Spleen (tissue), 11 donors: ENCODE data around the gene RNLS. TPM values are rescaled to one million over a fixed set of nuclear protein-coding genes. Genes with fewer than 3 reads are reported as not detected.

Experiments
- DNase-seq: peaks from one replicate; pipeline ENCODE4 v3.0.0-alpha.2; 2020
- H3K27ac ChIP-seq, 8 donors: fragments of 200-600 bp; sonication (generic) in 7 of 8; 1 replicate in 4 of 8; 2 replicates in 4 of 8; pipeline versions ENCODE4 v1.5.0 to v1.8.0; 2016 to 2021; ENCODE audit warnings: inconsistent platforms in 4 of 8, mild to moderate bottlenecking in 4 of 8, moderate library complexity in 1 of 8
- H3K27me3 ChIP-seq, 7 donors: fragments of 200-600 bp; sonication (generic) in 6 of 7; replicated peaks in 1 of 7; 1 replicate in 4 of 7; 2 replicates in 3 of 7; pipeline versions ENCODE4 v1.5.0 to v1.8.0; 2016 to 2021; ENCODE audit warnings: inconsistent platforms in 3 of 7, mild to moderate bottlenecking in 1 of 7
- H3K36me3 ChIP-seq, 6 donors: fragments of 200-600 bp; sonication (generic) in 5 of 6; 1 replicate in 4 of 6; 2 replicates in 2 of 6; pipeline versions ENCODE4 v1.5.0 to v1.8.0; 2016 to 2021; ENCODE audit warnings: inconsistent platforms in 2 of 6
- H3K4me1 ChIP-seq, 6 donors: fragments of 200-600 bp; sonication (generic) in 5 of 6; 1 replicate in 3 of 6; 2 replicates in 3 of 6; pipeline versions ENCODE4 v1.5.0 to v1.8.0; 2016 to 2021; ENCODE audit warnings: inconsistent platforms in 3 of 6
- H3K4me3 ChIP-seq, 8 donors: fragments of 200-600 bp; sonication (generic) in 7 of 8; 1 replicate in 4 of 8; 2 replicates in 4 of 8; pipeline versions ENCODE4 v1.5.0 to v1.8.0; 2016 to 2021; ENCODE audit warnings: inconsistent platforms in 4 of 8, mild to moderate bottlenecking in 4 of 8, moderate library complexity in 2 of 8
- H3K9me3 ChIP-seq, 8 donors: fragments of 200-600 bp; sonication (generic) in 7 of 8; 1 replicate in 4 of 8; 2 replicates in 4 of 8; pipeline versions ENCODE4 v1.5.0 to v1.8.0; 2016 to 2021; ENCODE audit warnings: inconsistent platforms in 4 of 8
- CTCF ChIP-seq, 11 experiments: fragments of 200-600 bp in 7 of 11; fragments of 450-650 bp in 4 of 11; sonication (generic) in 4 of 11; IDR thresholded peaks in 8 of 11; conservative IDR thresholded peaks in 3 of 11; 1 replicate in 7 of 11; 2 replicates in 4 of 11; pipeline versions ENCODE4 v1.4.0 to v1.8.0; 2016 to 2021; ENCODE audit warnings: antibody characterized with exemption in 11 of 11, inconsistent platforms in 4 of 11, mild to moderate bottlenecking in 1 of 11
- POLR2A ChIP-seq, 3 donors: fragments of 450-650 bp; IDR thresholded peaks; one replicate each; pipeline ENCODE4 v1.5.1; 2017; ENCODE audit warnings: antibody characterized with exemption in 3 of 3, mild to moderate bottlenecking in 1 of 3
- POLR2AphosphoS5 ChIP-seq, 3 donors: sonication (generic); formaldehyde crosslinking; IDR thresholded peaks; one replicate each; pipeline ENCODE4 v1.5.1; 2017; ENCODE audit warnings: antibody characterized with exemption in 3 of 3
- WGBS, 5 donors: extraction: QIAGEN DNeasy Blood & Tissue Kit in 3 of 5; methylation state at CpG; one replicate each; pipeline versions ENCODE4 v1.1.5 to v1.1.7; 2013 to 2018; 5-methylcytosine and 5-hydroxymethylcytosine counted together
- intact Hi-C: fragments of 100-400 bp; cut with DNase I; formaldehyde crosslinking; loops from one replicate; pipeline ENCODE4 v1.15.0; 2023; ENCODE audit warnings: low total_unique reads
- polyA plus RNA-seq, 3 donors: library from polyadenylated mRNA; stranded (reverse); fragments of 200-250 nt; gene quantifications; one replicate each; pipeline ENCODE4 v1.2.1, GENCODE V29; 2013
- total RNA-seq, 7 donors: library from RNA; depleted of rRNA in 3 of 7; stranded (reverse); fragments of >200 nt in 3 of 7; fragmentation: NEBNext Ultra II Directional in 4 of 7; extraction: Animal tissue kit (Norgen Biotek cat#: 25700) in 4 of 7; gene quantifications; one replicate each; pipeline versions ENCODE4 v1.1.0 to v1.2.1, GENCODE V29; 2016 to 2021
- donor health status: healthy with polysubstance abuse.
- donor health status: DM: no; HTN: no; CAD: no; lungs with moderate emphysema.
- donor health status: DM: no; HTN: no; CAD: no.
- donor health status: Bipolar disorder and iron deficiency.
- donor health status: healthy.
- donor health status: DM: no; HTN: no; CAD: no.
- donor health status: DM: yes; HTN: yes; CAD: no.

Gene RNLS
- total and polyA plus RNA-seq, 10 donors, result 4.5 to 28.8 (median 8.5) TPM

- DNase-seq, result no peak
- no peaks in the 10 kb centered on the region for H3K4me1 ChIP-seq
- H3K27me3 ChIP-seq, result no peaks in the 10 kb centered on the region
- no peak overlapping the region for H3K4me3 ChIP-seq
- 78 to 90% (median 82%) methylated on average over 6 of the region's 6 CpGs for WGBS, 5 donors
- H3K9me3 ChIP-seq, result no peaks in the 10 kb centered on the region
- H3K36me3 ChIP-seq, result no peaks in the 10 kb centered on the region
- intact Hi-C loops, result no loop called here
- TF ChIP-seq POLR2AphosphoS5 (IDR thresholded peaks at IDR 0.05) (no peak), CTCF (IDR thresholded peaks at IDR 0.05 in 8 of 11, conservative IDR thresholded peaks at IDR 0.05 in 3 of 11) (no peak), POLR2A (IDR thresholded peaks at IDR 0.05) (no peak)
- no peak overlapping the region for H3K27ac ChIP-seq
These were observed 25.1 kb upstream of the RNLS start for GRCh38 chr10:88608052-88608732.

- Histone ChIP-seq H3K27ac (peak overlapping the region in 4 of 8 donors; percentile 15 to 33 (median 26)), H3K36me3 (no peaks in the 10 kb centered on the region), H3K4me1 (peaks cover 0 to 11% (median 2%) of the 10 kb centered on the region in 6 donors), H3K27me3 (no peaks in the 10 kb centered on the region), H3K4me3 (no peak overlapping the region), H3K9me3 (peaks cover 0 to 8% (median 3%) of the 10 kb centered on the region in 8 donors)
- 32 to 47% (median 43%) methylated on average over 1 of the region's 1 CpG for WGBS, 5 donors
- intact Hi-C loops, result no loop called here
- DNase-seq, result no peak
- TF ChIP-seq POLR2AphosphoS5 (IDR thresholded peaks at IDR 0.05), result no peak
- no peak for TF ChIP-seq CTCF (IDR thresholded peaks at IDR 0.05 in 8 of 11, conservative IDR thresholded peaks at IDR 0.05 in 3 of 11)
- no peak for TF ChIP-seq POLR2A (IDR thresholded peaks at IDR 0.05)
These were observed 14.9 kb upstream of the RNLS start for GRCh38 chr10:88598055-88598454.

GRCh38 chr10:88594482-88594881 is 11.4 kb upstream of the RNLS start:
- intact Hi-C loops, result no loop called here
- no peaks in the 10 kb centered on the region for H3K27me3 ChIP-seq
- 93 to 99% (median 96%) methylated on average over 1 of the region's 1 CpG for WGBS, 5 donors
- H3K9me3 ChIP-seq, result no peaks in the 10 kb centered on the region
- TF ChIP-seq POLR2AphosphoS5 (IDR thresholded peaks at IDR 0.05) (no peak), CTCF (IDR thresholded peaks at IDR 0.05 in 8 of 11, conservative IDR thresholded peaks at IDR 0.05 in 3 of 11) (no peak), POLR2A (IDR thresholded peaks at IDR 0.05) (no peak)
- H3K4me1 ChIP-seq, result peaks cover 0 to 11% (median 2%) of the 10 kb centered on the region in 6 donors
- no peak overlapping the region for H3K27ac ChIP-seq
- H3K36me3 ChIP-seq, result no peaks in the 10 kb centered on the region
- DNase-seq, result no peak
- no peak overlapping the region for H3K4me3 ChIP-seq

- TF ChIP-seq POLR2A (IDR thresholded peaks at IDR 0.05) (no peak), CTCF (IDR thresholded peaks at IDR 0.05 in 8 of 11, conservative IDR thresholded peaks at IDR 0.05 in 3 of 11) (no peak), POLR2AphosphoS5 (IDR thresholded peaks at IDR 0.05) (no peak)
- Histone ChIP-seq H3K27me3 (no peaks in the 10 kb centered on the region), H3K27ac (no peak overlapping the region), H3K36me3 (no peaks in the 10 kb centered on the region), H3K9me3 (no peaks in the 10 kb centered on the region), H3K4me1 (peaks cover 0 to 4% (median 0%) of the 10 kb centered on the region in 6 donors), H3K4me3 (no peak overlapping the region)
- 56 to 88% (median 72%) methylated on average over 2 of the region's 2 CpGs for WGBS, 5 donors
- intact Hi-C loops, result no loop called here
- DNase-seq, result no peak
These were observed 9.8 kb upstream of the RNLS start for GRCh38 chr10:88592906-88593305.
